ENCODE measurements around the gene DUS1L.
A peak's percentile ranks its signal among the peaks of the same experiment; 100 is the strongest.

The DUS1L gene

DNA sequence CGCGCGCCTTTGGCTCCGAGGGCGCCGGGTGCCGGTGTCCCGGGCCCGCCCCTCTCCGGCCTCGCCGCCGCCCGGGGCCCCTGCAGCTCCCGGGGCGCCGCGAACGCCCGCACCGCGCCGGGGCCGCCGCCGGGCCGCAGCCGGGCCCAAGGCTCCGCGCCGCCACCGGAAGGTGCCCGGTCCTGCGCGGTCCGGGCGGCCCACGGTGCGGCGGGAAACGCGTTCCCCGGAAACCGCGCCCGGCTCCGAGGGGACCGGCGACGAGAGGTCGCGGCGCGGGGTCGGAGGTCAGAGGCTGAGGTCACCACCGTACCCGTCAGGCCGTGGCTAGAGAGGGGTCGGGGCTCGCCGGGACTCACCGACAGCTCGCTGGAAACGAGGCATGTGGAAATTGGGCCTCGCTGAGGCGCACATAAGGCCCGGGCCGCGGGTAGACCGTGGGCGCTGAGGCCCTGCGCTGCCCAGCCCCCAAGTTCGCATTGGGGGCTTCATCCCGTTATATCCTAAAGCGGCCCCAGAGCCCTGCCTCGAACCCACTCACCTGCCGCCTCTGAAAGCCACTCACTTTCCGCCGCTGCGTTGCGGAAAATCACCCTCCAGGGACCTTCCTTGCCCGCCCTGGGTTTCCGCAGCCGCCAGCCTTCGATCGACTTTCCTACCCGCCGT lies at the start of gene DUS1L:
DUS1L (minus strand) TSS at position 167 of the 666 bp plus-strand sequence. CDS start 745 bp downstream, outside the sequence.
- DNase-seq (ENCODE audit: low read depth in 2 of 2): peak; percentile 59 to 63

DNA sequence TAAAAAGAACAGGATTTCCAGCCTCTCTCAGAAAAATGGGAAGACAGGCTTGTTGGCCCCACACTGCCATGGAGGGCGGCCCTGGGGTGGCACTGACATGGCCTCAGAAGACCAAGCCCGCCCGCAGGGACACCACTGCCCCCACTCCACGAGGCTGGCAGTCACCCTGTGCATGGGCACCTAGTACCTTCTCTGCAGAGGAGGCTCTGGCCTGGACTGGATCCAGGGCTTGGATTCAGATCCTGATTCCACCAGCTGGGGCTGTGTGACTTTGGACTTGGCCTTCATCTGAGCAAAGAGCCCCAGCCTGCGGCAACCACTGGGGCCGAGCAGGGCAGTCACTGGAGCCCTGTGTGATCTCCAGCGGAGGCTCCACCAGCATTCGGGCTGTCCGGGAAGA lies 49.3 kb upstream of the DUS1L start:
- no peak for DNase-seq (ENCODE audit: low read depth in 2 of 2)

DNA sequence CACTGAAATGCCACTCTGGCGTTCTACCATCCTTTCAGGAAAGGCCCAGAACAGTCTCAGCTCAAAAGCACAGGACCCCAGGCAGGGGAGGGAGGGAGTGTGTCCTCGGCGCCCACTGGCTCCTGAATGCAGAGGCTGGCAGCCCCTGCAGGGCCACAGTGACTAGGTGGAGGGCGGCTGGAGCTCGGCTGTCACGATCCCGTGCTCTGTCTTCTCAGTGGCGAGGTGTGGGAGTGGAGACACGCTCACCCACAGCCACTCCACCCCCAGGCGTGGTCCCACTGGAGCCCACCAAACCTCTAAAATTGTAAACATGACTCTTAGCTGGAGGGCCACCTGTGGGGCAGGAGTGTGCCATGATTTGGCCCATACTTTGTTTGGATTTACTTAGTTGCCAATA lies 48.8 kb upstream of the DUS1L start:
- no peak for DNase-seq (ENCODE audit: low read depth in 2 of 2)

DNA sequence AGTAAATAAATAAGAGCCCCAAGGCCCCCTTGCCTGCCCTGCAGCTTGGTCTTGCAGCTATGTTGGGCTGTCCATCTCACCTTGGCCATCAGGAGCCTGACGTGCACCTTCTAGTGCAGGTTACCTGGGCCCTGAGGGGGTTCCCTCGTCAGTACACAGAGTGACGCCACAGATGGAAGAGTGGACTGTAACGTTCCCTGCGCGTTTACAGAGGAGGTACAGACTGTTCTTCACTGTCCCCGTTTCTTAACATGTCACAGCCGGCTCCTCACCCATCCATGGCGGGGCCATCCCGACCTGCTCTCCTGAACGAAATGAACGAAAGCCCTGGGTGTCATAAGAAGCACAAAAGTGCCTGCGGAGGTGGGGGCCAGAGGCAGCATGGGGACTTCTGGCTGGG lies 48.3 kb upstream of the DUS1L start:
- DNase-seq (ENCODE audit: low read depth in 2 of 2): no peak

DNA sequence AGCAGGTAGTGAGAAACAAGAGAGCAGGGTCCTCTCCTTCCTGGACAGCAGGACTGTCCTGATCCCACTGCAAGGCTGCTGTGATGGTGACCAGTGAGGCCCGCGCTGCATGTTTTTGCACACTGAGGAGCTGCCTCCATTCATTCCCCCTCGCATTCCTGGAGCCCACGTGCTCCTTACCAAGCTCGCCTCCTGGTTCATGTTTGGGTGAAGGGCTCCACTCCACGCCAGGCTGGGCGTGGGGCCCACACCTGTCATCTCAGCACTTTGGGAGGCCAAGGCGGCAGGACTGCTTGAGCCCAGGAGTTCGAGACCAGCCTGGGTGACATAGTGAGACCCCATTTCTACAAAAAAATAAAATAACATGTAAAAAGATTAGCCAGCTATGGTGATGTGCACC lies 47.8 kb upstream of the DUS1L start:
- DNase-seq (ENCODE audit: low read depth in 2 of 2): no peak

DNA sequence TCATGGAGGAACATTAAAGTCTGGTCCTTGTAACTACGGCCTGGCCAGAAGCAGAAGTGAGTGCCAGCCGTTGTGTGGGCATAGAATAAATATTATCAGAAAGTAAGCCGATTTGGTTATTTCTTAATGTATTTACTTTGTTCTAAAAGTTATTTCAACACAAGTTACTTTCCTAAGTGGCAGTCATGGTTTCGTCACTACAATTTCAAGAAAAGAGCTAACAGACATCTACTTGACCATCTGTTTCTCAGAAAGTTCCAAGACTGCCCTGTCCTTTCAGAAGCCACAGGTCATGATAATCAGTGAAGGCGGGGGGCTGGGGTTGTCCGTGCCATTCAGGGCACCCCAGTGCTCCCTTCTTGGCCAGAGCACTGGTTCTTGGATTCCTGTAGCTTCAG lies 47.3 kb upstream of the DUS1L start:
- no peak for DNase-seq (ENCODE audit: low read depth in 2 of 2)

DNA sequence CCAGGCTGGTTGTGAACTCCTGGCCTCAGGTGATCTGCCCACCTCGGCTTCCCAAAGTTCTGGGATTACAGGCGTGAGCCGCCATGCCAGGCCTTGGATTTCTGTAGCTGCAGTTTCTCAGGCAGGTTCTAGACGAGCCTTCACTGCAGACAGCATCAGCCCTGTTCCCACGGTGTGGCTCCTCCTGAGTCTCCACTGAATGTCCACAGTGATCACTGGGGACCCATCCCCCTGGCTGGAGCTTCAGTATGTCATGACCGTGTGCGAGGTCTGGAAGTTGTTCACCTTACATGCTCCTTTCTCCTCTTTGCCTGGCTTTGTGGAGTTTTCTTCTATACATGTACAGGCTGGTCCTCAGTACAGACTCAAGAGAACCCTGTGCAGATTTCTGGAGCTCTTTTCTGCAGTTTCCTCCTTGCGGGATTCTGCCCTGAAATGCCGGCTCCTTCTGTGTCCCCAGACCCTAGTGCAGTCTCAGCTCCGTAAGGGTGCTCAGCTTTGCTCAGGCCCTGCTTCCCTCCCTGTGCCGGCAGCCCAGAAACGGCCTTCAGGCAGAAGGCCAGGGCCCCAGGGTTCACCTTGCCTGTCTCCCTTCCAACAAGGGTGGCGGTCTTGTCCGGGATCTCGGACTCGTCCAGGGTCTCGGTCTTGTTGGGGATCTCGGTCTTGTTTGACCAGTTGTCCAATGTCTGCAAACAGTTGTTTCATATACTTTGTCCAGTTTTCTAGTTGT lies 46.7 kb upstream of the DUS1L start:
- no peak for DNase-seq (ENCODE audit: low read depth in 2 of 2)

DNA sequence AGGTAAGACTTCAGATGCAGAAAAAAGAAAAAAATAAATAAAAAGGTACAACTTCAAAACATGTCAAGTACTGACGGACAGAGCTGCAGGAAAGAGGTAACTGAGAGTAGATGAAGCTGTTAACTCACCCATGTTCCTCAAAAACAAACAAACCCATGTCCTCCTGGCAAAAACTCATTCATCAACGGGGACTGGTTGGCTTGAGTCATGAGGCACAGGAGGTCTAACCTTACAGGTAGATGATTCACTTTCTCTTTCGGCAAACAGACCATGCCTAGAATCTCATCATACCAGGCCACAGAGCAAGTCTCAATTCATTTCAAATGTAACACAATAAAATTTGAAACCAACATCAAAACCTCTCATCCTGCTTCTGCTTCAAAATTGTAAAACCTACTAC lies 44.7 kb upstream of the DUS1L start:
- DNase-seq (ENCODE audit: low read depth in 2 of 2): no peak

GRCh38 chr17:82108961-82109475 lies 43.4 kb upstream of the DUS1L start:
- no peak for DNase-seq (ENCODE audit: low read depth in 2 of 2)

DNA sequence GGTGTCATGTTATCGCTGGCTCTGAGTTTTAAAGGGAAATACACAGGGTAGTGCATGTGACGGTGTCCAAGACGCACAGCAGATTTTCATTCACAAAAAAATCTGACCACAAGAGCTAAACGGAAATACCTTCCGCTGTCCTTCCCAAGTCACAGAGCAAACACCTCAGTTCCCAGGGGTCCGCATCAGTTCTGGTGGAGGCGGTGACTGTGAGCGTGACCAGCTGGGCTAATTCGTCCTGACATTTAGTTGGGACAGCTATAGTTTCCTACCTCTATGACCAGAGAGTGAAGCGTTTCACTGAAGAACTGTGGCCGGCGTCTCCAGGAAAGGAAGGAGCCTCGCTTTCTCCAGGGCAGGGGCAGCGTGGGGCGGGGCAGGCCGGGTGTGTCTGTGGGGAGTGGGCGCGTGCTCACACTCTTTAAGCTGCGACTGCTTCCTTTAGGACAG lies 42.9 kb upstream of the DUS1L start:
- DNase-seq (ENCODE audit: low read depth in 2 of 2): no peak

DNA sequence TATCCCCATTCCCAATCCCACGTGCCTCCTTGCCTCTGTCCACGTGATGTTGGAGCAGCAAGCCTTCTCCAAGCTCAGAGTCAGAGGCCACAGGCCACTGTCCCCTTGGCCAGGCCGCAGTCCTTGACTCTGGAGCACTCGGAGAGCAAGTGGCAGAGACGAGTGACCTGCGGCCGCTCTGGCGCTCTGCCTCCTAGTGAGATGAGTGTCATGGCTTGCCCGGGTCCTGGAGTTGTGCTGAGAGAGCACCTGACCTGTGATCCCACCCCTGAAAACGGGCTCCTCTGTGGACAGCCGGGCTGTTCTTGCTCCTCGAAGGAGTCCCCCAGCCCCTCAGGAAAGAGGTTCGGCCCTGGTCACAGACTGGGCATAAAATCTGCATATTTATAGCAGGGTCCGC lies 42.4 kb upstream of the DUS1L start:
- DNase-seq (ENCODE audit: low read depth in 2 of 2): no peak

GRCh38 chr17:82107341-82107860 lies 41.8 kb upstream of the DUS1L start:
- no peak for DNase-seq (ENCODE audit: low read depth in 2 of 2)

GRCh38 chr17:82106688-82107305 lies 41.2 kb upstream of the DUS1L start:
- no peak for DNase-seq (ENCODE audit: low read depth in 2 of 2)

- peak; percentile 37 to 69 for DNase-seq (ENCODE audit: low read depth in 2 of 2)
These were observed 40.5 kb upstream of the DUS1L start for GRCh38 chr17:82105882-82106687.

DNA sequence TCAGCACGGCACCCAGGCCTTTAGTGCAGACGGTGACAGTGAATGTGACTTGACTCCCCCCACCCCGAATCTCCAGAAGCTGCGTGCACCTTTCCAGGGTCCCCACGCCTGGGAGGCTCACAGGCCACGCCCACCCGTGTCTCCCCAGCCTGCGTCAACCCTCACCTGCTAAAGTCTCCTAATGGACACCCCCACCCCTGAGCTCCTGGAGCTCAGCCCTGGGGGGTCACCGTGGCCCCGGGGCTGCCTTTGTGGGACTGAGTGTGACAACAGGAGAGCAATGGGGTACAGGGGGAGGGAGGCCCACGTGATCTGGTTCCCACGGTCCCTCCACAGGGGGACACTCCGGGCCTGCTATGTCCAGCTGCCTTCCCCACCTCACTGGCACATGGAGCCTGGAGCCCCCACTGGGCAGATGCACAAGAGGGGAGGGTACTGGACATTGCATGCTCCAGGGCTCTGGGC lies 39.8 kb upstream of the DUS1L start:
- DNase-seq (ENCODE audit: low read depth in 2 of 2): no peak

DNA sequence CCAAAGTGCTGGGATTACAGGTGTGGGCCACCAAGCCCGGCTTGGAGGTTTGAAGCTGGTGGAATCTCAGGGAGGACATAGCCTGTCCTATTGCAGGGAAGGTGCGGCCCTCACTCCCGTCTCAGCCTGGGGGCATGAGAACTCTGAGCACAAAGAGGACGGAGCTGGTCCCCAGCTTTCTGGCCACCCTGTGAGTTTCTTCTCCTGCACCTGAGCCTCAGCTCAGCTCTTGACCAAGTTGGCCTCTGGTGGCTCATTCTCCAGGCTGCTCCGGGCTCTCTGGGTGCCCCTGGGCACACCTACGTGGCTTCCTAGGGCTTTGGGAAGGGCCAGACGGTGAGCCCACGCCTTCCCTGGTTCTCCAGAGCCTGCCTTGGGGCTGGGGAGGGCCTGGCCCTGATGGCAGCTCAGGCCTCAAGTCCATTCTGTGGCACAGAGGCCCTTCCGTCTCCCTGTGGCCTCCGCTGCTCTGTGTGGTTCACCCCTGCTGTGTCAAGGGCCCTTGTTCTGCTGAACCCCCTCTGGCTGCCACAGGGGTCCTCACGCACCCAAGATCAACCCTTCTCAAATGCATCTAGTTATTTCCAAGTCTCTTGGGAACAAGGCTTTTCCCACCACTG lies 39.3 kb upstream of the DUS1L start:
- DNase-seq (ENCODE audit: low read depth in 2 of 2): no peak

DNA sequence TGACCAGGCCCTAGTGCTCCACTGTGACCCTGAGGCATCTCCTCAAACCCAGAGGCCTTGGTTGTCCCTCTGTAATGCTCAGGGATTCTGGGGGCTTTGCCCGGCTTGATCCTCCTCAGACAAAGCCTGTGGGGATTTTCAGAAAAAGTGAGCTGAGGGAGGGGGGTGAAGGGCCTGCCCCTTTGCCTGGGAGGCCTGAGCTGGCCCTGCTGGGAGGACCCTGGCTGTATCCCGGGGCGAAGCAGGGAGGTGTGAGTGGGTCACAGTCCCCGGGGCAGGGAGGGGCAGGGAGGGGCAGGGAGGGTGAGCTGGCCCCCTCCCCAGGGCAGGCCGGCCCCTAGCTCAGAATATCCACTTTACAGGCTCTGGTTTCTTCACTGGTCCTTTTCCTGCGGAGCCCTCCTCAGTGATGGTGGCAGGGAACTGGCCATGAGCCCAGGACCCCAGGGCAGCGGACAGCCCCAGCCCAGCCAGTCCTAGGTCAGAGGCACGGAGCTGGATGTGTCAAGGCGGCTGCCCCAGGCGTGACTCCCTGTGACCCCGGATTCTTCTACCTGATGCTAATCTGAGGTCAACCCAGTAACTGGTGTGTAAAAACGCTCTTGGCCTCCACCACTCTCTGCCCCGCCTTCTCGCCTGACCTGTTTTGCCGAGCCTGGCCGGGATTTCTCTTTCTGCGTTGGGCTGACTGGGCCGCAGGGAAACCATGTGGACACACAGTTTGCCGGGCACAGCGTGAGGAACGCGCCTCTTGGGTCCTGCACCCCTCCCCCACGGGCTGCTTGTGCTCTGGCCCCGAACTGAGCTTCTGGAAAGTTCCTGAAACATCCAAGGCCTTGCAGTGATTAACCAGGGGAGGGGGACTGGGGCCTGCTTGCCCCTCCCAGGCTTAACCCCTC lies 38.2 kb upstream of the DUS1L start:
- DNase-seq (ENCODE audit: low read depth in 2 of 2): no peak

DNA sequence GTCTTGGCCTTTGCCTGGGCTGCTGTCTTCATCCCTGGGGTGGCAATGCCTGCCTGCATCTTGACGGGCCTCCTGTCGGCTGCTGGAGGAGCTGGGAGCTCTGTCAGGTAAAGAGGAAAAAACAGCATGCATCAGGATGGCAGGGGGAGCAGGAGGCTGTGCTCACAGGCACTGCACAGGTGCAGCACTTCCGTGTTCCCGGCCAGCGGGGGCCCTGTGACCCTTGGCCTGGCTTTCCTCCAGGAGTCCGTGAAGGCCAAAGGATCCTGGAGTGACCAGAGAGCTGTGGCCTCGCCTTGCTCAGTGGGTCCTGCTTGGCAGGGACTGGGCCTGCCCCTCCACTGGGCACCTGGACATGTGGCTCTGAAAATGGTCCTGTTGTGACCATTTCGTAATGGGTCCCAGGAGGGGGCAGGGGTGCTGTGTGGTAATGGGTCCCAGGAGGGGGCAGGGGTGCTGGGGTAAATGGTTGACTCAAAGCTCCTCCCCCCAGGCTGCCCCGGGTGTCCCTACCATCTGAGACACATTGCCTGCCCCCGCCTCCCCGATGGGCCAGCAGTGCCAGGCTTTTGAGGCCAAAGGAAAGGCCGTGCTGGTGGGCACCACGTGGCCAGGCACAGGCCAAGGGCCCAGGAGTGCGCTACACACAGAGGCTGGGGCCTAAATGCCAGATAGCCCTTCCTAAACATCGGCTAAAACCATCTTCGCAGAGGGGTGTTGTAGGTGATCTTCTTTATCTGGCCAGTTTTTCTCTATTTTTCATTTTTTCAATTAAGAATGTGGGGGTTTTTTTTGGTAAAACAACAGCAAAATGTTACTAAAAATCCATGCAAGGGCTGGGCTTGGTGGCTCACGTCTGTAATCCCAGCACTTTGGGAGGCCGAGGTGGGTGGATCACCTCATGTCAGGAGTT lies 36.4 kb upstream of the DUS1L start:
- DNase-seq (ENCODE audit: low read depth in 2 of 2): no peak

DNA sequence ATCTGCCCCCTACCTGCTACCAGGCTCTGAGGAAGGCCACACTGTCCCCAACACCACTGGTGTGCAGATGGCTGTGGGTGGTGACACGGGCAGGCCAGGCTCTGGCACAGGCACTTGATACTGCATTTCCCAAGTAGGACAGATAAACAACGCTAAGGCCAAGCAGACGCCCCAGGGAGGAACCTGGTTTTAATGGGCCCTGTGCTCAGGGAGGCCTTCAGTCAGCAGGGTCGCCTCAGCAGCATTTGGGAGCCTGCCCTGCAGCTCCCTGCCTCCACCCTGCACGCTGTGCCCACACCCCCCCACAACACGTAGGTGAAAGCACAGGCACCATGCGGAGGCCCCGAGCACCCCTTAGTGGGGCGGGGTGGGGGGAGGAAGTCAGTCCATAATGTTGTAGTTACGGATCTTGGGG lies 35.7 kb upstream of the DUS1L start:
- DNase-seq (ENCODE audit: low read depth in 2 of 2): no peak

Data from stimulated activated CD4-positive, alpha-beta T cell treated with anti-CD3 and anti-CD28 coated beads, Interleukin-4, amount 100 ng/mL, for 48 hours (primary cell).